Smooth muscle cell (in vitro differentiated cells): ENCODE data around the gene PDPK1. TPM values are rescaled to one million over a fixed set of nuclear protein-coding genes. Genes with fewer than 3 reads are reported as not detected.

ENCODE experiments used
- DNase-seq: peaks from one replicate; lab custom pipeline; 2025; ENCODE audit not compliant: unreplicated experiment; lab: John Stamatoyannopoulos, UW
- H2AFZ ChIP-seq: fragments of 200-600 bp; sonication (generic); 2 replicates; pipeline ENCODE4 v1.6.0; 2016; ENCODE audit warnings: antibody characterized with exemption, low read depth, mild to moderate bottlenecking
- H3F3A ChIP-seq: fragments of 200-600 bp; sonication (generic); 2 replicates; pipeline ENCODE4 v1.6.0; 2017; ENCODE audit warnings: antibody characterized with exemption, low read depth
- H3K27ac ChIP-seq: fragments of 200-600 bp; sonication (generic); 2 replicates; pipeline ENCODE4 v1.5.1; 2016; ENCODE audit warnings: low read depth, mild to moderate bottlenecking
- H3K27me3 ChIP-seq: fragments of 200-600 bp; sonication (generic); 2 replicates; pipeline ENCODE4 v1.6.1; 2016; ENCODE audit warnings: low read depth, mild to moderate bottlenecking
- H3K36me3 ChIP-seq: fragments of 200-600 bp; sonication (generic); 2 replicates; pipeline ENCODE4 v1.5.1; 2016; ENCODE audit warnings: low read depth
- H3K4me1 ChIP-seq: fragments of 200-600 bp; sonication (generic); 2 replicates; pipeline ENCODE4 v1.5.1; 2016; ENCODE audit warnings: low read depth
- H3K4me2 ChIP-seq: fragments of 200-600 bp; sonication (generic); 2 replicates; pipeline ENCODE4 v1.6.0; 2016; ENCODE audit warnings: mild to moderate bottlenecking
- H3K4me3 ChIP-seq: fragments of 200-600 bp; sonication (generic); 2 replicates; pipeline ENCODE4 v1.5.1; 2016; ENCODE audit warnings: mild to moderate bottlenecking
- H3K79me2 ChIP-seq: fragments of 200-600 bp; sonication (generic); 2 replicates; pipeline ENCODE4 v1.6.0; 2016; ENCODE audit warnings: low read depth, mild to moderate bottlenecking
- H3K9ac ChIP-seq: fragments of 200-600 bp; sonication (generic); 2 replicates; pipeline ENCODE4 v1.6.0; 2016; ENCODE audit warnings: low read depth
- H3K9me3 ChIP-seq: fragments of 200-600 bp; sonication (generic); replicated peaks from 2 replicates; pipeline ENCODE4 v1.5.1; 2016; ENCODE audit warnings: low read depth
- H4K20me1 ChIP-seq: fragments of 200-600 bp; sonication (generic); 2 replicates; pipeline ENCODE4 v1.6.0; 2016; ENCODE audit warnings: low read depth
- WGBS: methylation state at CpG from one replicate; pipeline ENCODE4 v1.1.7; 2016; ENCODE audit warnings: low lambda C conversion rate; 5-methylcytosine and 5-hydroxymethylcytosine counted together
- polyA plus RNA-seq: library from polyadenylated mRNA; unstranded; fragments of >200 nt; fragmentation: Nextera tagmentation; extraction: Ambion mirVana; gene quantifications from 2 replicates; pipeline ENCODE4 v1.2.1, GENCODE V29; 2016
- total RNA-seq: library from RNA; depleted of rRNA; stranded (reverse); fragments of >200 nt; gene quantifications from 2 replicates; pipeline ENCODE4 v1.2.3, GENCODE V29; 2014
- TF ChIP-seq, protein P1 (sequence below): fragments of 200-600 bp; sonication (generic); IDR thresholded peaks from 2 replicates; pipeline ENCODE4 v1.5.1; 2017; ENCODE audit warnings: borderline replicate concordance, mild to moderate bottlenecking, antibody characterized with exemption; ENCODE audit not compliant: insufficient read depth, poor library complexity, severe bottlenecking

PDPK1 gene
- total and polyA plus RNA-seq, 2 experiments from 2014 or later: 16.4 to 23.8 TPM

DNA sequence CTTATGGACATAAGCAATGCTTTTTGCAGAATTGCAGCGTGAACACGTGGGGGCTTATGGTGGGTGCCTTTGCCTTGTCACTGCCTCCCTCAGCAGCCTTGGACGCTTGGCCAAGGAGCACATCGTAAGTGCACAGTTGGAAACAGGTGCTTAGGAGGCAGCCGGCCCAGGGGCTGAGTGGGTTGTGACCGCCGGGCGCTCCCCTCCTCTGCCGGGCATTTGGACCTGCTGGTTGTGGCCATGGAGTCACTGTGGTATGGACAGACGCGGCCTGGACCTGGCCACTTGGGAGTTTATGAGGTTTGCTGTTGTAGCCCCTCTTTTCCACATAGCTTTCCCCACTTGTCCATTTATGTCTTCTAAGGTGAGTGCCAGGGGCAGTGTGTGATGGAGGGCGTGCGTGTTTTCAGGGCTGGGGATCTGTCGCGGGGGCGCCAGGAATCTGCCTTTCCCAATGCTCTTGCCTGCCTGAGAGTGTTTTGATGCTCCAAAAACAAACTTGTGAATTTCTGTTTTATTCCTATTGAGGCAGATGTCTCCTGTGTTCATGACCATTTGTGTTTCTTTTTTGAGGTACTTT lies 49.2 kb downstream of the PDPK1 start:
- H3F3A ChIP-seq: no peaks in the 10 kb centered on the region
- no peaks in the 10 kb centered on the region for H3K27me3 ChIP-seq
- peaks cover 39% of the 10 kb centered on the region for H4K20me1 ChIP-seq
- DNase-seq: no peak
- H3K4me3 ChIP-seq: no peak overlapping the region
- H3K4me1 ChIP-seq: no peaks in the 10 kb centered on the region
- TF ChIP-seq, protein P1, sequence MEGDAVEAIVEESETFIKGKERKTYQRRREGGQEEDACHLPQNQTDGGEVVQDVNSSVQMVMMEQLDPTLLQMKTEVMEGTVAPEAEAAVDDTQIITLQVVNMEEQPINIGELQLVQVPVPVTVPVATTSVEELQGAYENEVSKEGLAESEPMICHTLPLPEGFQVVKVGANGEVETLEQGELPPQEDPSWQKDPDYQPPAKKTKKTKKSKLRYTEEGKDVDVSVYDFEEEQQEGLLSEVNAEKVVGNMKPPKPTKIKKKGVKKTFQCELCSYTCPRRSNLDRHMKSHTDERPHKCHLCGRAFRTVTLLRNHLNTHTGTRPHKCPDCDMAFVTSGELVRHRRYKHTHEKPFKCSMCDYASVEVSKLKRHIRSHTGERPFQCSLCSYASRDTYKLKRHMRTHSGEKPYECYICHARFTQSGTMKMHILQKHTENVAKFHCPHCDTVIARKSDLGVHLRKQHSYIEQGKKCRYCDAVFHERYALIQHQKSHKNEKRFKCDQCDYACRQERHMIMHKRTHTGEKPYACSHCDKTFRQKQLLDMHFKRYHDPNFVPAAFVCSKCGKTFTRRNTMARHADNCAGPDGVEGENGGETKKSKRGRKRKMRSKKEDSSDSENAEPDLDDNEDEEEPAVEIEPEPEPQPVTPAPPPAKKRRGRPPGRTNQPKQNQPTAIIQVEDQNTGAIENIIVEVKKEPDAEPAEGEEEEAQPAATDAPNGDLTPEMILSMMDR: no peak
- H3K27ac ChIP-seq: no peak overlapping the region
- no peak overlapping the region for H3K9ac ChIP-seq
- H3K4me2 ChIP-seq: no peak overlapping the region
- H3K9me3 ChIP-seq: no peaks in the 10 kb centered on the region
- 98% methylated on average over 16 of the region's 16 CpGs for WGBS
- H3K79me2 ChIP-seq: no peaks in the 10 kb centered on the region
- peaks cover 5% of the 10 kb centered on the region for H3K36me3 ChIP-seq
- no peak overlapping the region for H2AFZ ChIP-seq

DNA sequence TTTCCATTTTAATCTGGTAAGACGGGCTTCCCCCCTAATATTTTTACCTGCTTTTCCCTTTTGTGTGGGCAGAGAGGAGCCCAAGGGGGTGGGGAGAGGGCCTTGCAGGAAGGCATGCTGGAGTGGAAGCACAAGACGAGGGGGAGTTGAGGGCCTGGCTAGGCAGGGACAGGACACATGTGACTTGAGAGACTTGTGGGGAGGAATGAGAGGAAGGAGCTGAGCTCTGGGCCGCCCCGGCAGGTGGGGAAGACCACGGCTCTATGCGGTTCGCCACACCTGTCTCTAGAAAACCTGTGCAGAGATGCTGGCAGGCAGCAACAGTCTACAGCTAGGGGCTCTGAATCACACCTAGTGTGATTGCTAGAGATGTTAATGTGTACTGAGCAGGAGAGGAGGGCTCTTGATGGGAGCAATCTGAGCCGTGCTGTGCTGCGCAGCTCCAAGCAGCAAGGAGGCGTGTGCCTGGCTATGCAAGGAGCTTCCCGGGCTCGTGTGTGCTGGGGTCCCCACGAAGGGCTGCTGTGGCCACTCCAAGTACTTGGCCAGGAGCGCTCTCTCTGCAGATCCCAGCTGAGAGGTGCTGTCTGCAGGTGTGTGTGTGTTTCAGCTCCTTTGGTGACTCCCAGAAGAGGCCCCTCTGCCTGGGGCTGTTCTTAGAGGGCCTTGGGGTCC lies 50.2 kb downstream of the PDPK1 start:
- TF ChIP-seq, protein P1: no peak
- Histone ChIP-seq H3K9ac (no peak overlapping the region), H3K79me2 (peaks cover 6% of the 10 kb centered on the region), H3K4me3 (no peak overlapping the region), H2AFZ (no peak overlapping the region), H3K9me3 (no peaks in the 10 kb centered on the region), H3K27ac (no peak overlapping the region), H3K27me3 (no peaks in the 10 kb centered on the region), H4K20me1 (peaks cover 46% of the 10 kb centered on the region), H3K4me2 (no peak overlapping the region), H3F3A (no peaks in the 10 kb centered on the region), H3K36me3 (peaks cover 5% of the 10 kb centered on the region), H3K4me1 (no peaks in the 10 kb centered on the region)
- DNase-seq: no peak
- WGBS: 94% methylated on average over 14 of the region's 14 CpGs

DNA sequence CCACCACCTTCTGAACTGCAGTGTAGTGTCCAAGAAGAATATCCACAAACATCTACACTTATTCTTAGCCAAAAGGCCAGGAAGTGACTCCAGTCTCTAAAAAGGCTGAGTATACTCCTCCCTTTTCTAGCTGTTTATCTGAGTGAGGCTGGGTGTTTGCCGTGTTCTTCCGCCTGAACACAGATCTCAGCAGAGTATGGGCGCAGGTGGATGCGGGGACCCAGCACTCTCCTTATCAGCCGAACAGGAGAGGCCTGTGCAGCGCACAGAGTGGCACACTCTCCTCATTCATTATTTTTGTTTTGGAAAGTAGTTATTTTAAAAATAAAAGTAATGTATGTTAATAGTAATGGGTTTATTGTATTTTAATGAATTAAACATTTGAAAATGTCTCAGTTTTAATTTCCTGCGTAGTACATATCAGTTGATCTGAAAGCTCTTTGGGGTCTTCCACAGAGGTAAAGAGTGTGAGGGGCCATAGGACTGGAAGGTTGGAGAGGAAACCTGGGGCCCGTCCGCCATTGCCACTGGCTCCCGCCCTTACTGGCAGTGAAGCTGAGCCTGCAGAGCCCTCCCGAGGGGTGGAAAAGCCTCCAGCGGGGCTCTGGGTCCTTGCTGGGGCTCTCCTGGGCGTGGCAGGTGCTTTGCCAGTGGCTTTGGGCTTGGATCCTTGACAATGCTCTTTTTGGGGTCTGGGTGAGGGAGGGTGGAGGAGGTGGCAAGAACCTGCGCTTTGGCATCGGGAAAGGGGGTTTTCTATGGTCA lies 53.8 kb downstream of the PDPK1 start:
- Histone ChIP-seq H3K36me3 (peaks cover 5% of the 10 kb centered on the region), H3K4me2 (no peak overlapping the region), H2AFZ (no peak overlapping the region), H4K20me1 (peaks cover 55% of the 10 kb centered on the region), H3K27ac (no peak overlapping the region), H3F3A (no peaks in the 10 kb centered on the region), H3K4me1 (no peaks in the 10 kb centered on the region), H3K79me2 (peaks cover 15% of the 10 kb centered on the region), H3K4me3 (no peak overlapping the region), H3K9ac (no peak overlapping the region), H3K9me3 (no peaks in the 10 kb centered on the region), H3K27me3 (no peaks in the 10 kb centered on the region)
- WGBS: 97% methylated on average over 15 of the region's 15 CpGs
- TF ChIP-seq, protein P1: no peak
- no peak for DNase-seq
